Sigmoid colon (tissue), 4 donors: Measurements from ENCODE around the gene TMEM44.
"Not testable (repeated sequence)": the region's sequence is repeated elsewhere in the genome, so short reads cannot be mapped to it uniquely, and the experiment has no call there.

Source experiments
- CTCF ChIP-seq, 4 experiments: fragments of 450-650 bp in 3 of 4; fragments of 200-600 bp in 1 of 4; IDR thresholded peaks; one replicate each; pipeline ENCODE4 v1.5.1; 2016 to 2019; ENCODE audit warnings: antibody characterized with exemption in 4 of 4, mild to moderate bottlenecking in 3 of 4, moderate library complexity in 2 of 4
- POLR2AphosphoS5 ChIP-seq, 4 donors: sonication (generic); formaldehyde crosslinking; IDR thresholded peaks; one replicate each; pipeline ENCODE4 v1.6.1; 2017; ENCODE audit warnings: antibody characterized with exemption in 4 of 4

- TF ChIP-seq POLR2AphosphoS5, CTCF (IDR thresholded peaks at IDR 0.05): not testable (repeated sequence)
Observed at GRCh38 chr3:194605314-194605713, 27.9 kb downstream of the TMEM44 start.
